Measurements from ENCODE around the gene TLCD3A.

GRCh38 chr17:792277-792676 is 59.9 kb downstream of the TLCD3A start:
- TF ChIP-seq CTCF (conservative IDR thresholded peaks at IDR 0.05 in 1 of 2, IDR thresholded peaks at IDR 0.05 in 1 of 2; ENCODE audit: low read depth in 1 of 2, low read length in 2 of 2) = no peak
- no peak for TF ChIP-seq EZH2 (IDR thresholded peaks at IDR 0.05; ENCODE audit: low read length, missing control alignments)

Data from fibroblast of lung (primary cell).